GM12872 (cell line): ENCODE results near the gene FNTB.

Source experiments
- TF ChIP-seq, protein P1 (sequence below): IDR thresholded peaks from 3 replicates; pipeline ENCODE4 v1.5.1; 2011; ENCODE audit warnings: low read depth, mild to moderate bottlenecking, low read length, moderate library complexity; ENCODE audit not compliant: insufficient read depth

Gene FNTB

GRCh38 chr14:64947710-64948611, 38.7 kb upstream of the FNTB start:
- TF ChIP-seq, protein P1, sequence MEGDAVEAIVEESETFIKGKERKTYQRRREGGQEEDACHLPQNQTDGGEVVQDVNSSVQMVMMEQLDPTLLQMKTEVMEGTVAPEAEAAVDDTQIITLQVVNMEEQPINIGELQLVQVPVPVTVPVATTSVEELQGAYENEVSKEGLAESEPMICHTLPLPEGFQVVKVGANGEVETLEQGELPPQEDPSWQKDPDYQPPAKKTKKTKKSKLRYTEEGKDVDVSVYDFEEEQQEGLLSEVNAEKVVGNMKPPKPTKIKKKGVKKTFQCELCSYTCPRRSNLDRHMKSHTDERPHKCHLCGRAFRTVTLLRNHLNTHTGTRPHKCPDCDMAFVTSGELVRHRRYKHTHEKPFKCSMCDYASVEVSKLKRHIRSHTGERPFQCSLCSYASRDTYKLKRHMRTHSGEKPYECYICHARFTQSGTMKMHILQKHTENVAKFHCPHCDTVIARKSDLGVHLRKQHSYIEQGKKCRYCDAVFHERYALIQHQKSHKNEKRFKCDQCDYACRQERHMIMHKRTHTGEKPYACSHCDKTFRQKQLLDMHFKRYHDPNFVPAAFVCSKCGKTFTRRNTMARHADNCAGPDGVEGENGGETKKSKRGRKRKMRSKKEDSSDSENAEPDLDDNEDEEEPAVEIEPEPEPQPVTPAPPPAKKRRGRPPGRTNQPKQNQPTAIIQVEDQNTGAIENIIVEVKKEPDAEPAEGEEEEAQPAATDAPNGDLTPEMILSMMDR: no peak

DNA sequence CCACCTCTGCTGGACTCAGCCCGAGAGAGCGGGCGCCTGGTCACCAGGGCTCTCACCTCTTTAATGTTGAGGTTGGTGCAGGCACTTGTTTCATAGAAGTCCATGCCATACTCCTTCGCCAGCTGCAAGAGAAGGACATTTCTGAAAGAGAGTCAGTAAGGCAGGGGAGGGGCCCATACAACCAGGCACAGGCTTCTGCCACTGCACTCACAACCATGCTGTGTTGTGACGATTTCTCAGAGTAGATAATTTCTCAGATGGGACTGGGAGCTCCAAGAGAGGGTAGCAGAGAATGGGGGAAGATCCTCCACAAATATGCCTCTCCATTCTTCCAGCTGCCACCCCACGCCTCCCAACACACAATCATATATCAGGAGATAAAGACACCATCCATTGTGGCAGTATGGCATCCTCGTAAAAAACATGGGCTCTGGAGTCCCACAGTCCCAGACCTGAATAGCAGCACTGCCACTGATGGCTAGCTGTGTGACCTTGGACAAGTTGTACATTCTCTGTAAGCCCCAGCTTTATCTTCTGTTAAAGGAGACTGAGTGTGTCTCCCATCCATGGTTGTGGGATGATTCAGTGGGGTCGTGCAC, 38.0 kb upstream of the FNTB start:
- TF ChIP-seq, protein P1: no peak

- TF ChIP-seq, protein P1: no peak
Measured at GRCh38 chr14:64950889-64951288, 35.8 kb upstream of the FNTB start.

DNA sequence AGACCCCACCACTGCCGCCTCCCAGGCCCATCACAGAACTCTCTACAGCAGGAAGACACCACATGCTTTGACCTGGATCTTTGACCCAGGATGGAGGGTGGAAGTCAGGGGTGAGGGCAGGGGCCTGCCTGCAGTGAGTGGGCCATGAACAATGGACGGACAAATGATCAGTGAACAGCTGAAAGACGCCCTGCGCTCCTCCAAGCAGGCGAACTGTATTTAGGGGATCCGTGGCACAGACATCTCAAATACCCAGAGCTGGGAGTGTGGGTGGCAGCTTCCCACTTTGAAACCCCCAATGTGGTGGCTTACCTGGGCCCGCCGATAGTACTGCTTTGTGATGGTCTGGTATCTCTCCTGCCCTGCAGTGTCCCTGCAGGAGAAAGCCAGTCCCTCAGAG, 35.4 kb upstream of the FNTB start:
- TF ChIP-seq, protein P1: no peak

- TF ChIP-seq, protein P1: no peak
Measured at GRCh38 chr14:64951724-64952123, 35.0 kb upstream of the FNTB start.

- TF ChIP-seq, protein P1: peak; percentile 50
Measured at GRCh38 chr14:64952598-64953309, 33.9 kb upstream of the FNTB start.

DNA sequence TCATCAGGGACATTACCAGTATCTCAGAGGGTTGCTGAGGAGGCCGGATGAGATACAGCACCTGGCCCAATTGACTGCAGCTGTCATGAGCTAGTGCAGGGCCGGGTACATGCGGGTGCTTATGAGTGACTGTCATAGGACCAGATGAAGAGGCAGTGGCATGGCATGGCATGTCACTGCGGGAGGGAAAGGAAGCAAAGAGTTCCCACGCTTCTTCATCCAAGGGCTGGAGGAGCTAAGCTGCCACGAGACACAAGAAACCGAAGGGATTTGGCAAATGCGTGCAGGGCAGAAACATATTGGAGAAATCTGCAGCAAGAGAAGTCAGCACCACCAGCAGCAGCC, 33.4 kb upstream of the FNTB start:
- TF ChIP-seq, protein P1: no peak
